ENCODE results near the gene MSI2. TPM values are rescaled to one million over a fixed set of nuclear protein-coding genes. Genes with fewer than 3 reads are reported as not detected.

Gene MSI2
- total and polyA plus RNA-seq, 9 of the 15 experiments (the other 6 are each of a cell fraction or from before 2014, with no cell fraction given) = 4.6 to 61.8 (median 42.4) TPM

DNA sequence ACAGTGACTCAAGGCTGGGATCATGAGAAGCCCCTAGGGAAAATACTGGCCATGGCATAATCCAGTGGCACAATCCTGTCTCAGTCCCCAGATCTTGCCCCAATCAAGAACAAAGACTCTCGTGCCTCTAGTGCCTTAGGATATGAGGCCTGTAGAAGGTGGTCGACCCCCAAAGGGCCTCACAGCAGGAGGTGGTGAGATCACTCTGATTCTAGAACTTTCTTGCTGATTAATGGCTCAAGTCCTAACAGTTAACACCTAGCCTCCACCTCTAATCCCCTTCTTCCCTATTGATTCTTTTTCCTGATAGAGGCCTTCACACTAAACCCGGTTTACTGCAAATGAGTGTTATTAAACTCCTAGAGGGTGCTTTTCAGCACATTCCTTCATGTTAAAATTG is 312.0 kb downstream of the MSI2 start (continued):
- TF ChIP-seq, protein P1, sequence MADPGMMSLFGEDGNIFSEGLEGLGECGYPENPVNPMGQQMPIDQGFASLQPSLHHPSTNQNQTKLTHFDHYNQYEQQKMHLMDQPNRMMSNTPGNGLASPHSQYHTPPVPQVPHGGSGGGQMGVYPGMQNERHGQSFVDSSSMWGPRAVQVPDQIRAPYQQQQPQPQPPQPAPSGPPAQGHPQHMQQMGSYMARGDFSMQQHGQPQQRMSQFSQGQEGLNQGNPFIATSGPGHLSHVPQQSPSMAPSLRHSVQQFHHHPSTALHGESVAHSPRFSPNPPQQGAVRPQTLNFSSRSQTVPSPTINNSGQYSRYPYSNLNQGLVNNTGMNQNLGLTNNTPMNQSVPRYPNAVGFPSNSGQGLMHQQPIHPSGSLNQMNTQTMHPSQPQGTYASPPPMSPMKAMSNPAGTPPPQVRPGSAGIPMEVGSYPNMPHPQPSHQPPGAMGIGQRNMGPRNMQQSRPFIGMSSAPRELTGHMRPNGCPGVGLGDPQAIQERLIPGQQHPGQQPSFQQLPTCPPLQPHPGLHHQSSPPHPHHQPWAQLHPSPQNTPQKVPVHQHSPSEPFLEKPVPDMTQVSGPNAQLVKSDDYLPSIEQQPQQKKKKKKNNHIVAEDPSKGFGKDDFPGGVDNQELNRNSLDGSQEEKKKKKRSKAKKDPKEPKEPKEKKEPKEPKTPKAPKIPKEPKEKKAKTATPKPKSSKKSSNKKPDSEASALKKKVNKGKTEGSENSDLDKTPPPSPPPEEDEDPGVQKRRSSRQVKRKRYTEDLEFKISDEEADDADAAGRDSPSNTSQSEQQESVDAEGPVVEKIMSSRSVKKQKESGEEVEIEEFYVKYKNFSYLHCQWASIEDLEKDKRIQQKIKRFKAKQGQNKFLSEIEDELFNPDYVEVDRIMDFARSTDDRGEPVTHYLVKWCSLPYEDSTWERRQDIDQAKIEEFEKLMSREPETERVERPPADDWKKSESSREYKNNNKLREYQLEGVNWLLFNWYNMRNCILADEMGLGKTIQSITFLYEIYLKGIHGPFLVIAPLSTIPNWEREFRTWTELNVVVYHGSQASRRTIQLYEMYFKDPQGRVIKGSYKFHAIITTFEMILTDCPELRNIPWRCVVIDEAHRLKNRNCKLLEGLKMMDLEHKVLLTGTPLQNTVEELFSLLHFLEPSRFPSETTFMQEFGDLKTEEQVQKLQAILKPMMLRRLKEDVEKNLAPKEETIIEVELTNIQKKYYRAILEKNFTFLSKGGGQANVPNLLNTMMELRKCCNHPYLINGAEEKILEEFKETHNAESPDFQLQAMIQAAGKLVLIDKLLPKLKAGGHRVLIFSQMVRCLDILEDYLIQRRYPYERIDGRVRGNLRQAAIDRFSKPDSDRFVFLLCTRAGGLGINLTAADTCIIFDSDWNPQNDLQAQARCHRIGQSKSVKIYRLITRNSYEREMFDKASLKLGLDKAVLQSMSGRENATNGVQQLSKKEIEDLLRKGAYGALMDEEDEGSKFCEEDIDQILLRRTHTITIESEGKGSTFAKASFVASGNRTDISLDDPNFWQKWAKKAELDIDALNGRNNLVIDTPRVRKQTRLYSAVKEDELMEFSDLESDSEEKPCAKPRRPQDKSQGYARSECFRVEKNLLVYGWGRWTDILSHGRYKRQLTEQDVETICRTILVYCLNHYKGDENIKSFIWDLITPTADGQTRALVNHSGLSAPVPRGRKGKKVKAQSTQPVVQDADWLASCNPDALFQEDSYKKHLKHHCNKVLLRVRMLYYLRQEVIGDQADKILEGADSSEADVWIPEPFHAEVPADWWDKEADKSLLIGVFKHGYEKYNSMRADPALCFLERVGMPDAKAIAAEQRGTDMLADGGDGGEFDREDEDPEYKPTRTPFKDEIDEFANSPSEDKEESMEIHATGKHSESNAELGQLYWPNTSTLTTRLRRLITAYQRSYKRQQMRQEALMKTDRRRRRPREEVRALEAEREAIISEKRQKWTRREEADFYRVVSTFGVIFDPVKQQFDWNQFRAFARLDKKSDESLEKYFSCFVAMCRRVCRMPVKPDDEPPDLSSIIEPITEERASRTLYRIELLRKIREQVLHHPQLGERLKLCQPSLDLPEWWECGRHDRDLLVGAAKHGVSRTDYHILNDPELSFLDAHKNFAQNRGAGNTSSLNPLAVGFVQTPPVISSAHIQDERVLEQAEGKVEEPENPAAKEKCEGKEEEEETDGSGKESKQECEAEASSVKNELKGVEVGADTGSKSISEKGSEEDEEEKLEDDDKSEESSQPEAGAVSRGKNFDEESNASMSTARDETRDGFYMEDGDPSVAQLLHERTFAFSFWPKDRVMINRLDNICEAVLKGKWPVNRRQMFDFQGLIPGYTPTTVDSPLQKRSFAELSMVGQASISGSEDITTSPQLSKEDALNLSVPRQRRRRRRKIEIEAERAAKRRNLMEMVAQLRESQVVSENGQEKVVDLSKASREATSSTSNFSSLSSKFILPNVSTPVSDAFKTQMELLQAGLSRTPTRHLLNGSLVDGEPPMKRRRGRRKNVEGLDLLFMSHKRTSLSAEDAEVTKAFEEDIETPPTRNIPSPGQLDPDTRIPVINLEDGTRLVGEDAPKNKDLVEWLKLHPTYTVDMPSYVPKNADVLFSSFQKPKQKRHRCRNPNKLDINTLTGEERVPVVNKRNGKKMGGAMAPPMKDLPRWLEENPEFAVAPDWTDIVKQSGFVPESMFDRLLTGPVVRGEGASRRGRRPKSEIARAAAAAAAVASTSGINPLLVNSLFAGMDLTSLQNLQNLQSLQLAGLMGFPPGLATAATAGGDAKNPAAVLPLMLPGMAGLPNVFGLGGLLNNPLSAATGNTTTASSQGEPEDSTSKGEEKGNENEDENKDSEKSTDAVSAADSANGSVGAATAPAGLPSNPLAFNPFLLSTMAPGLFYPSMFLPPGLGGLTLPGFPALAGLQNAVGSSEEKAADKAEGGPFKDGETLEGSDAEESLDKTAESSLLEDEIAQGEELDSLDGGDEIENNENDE (IDR thresholded peaks at IDR 0.05; ENCODE audit: low read depth, low read length) = no peak
- TF ChIP-seq, protein P2, sequence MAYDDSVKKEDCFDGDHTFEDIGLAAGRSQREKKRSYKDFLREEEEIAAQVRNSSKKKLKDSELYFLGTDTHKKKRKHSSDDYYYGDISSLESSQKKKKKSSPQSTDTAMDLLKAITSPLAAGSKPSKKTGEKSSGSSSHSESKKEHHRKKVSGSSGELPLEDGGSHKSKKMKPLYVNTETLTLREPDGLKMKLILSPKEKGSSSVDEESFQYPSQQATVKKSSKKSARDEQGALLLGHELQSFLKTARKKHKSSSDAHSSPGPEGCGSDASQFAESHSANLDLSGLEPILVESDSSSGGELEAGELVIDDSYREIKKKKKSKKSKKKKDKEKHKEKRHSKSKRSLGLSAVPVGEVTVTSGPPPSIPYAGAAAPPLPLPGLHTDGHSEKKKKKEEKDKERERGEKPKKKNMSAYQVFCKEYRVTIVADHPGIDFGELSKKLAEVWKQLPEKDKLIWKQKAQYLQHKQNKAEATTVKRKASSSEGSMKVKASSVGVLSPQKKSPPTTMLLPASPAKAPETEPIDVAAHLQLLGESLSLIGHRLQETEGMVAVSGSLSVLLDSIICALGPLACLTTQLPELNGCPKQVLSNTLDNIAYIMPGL (CRISPR knock-in tag; IDR thresholded peaks at IDR 0.05) = no peak
- no peak for TF ChIP-seq NFIX (CRISPR knock-in tag; IDR thresholded peaks at IDR 0.05; ENCODE audit: low read depth)
- TF ChIP-seq, protein P3, sequence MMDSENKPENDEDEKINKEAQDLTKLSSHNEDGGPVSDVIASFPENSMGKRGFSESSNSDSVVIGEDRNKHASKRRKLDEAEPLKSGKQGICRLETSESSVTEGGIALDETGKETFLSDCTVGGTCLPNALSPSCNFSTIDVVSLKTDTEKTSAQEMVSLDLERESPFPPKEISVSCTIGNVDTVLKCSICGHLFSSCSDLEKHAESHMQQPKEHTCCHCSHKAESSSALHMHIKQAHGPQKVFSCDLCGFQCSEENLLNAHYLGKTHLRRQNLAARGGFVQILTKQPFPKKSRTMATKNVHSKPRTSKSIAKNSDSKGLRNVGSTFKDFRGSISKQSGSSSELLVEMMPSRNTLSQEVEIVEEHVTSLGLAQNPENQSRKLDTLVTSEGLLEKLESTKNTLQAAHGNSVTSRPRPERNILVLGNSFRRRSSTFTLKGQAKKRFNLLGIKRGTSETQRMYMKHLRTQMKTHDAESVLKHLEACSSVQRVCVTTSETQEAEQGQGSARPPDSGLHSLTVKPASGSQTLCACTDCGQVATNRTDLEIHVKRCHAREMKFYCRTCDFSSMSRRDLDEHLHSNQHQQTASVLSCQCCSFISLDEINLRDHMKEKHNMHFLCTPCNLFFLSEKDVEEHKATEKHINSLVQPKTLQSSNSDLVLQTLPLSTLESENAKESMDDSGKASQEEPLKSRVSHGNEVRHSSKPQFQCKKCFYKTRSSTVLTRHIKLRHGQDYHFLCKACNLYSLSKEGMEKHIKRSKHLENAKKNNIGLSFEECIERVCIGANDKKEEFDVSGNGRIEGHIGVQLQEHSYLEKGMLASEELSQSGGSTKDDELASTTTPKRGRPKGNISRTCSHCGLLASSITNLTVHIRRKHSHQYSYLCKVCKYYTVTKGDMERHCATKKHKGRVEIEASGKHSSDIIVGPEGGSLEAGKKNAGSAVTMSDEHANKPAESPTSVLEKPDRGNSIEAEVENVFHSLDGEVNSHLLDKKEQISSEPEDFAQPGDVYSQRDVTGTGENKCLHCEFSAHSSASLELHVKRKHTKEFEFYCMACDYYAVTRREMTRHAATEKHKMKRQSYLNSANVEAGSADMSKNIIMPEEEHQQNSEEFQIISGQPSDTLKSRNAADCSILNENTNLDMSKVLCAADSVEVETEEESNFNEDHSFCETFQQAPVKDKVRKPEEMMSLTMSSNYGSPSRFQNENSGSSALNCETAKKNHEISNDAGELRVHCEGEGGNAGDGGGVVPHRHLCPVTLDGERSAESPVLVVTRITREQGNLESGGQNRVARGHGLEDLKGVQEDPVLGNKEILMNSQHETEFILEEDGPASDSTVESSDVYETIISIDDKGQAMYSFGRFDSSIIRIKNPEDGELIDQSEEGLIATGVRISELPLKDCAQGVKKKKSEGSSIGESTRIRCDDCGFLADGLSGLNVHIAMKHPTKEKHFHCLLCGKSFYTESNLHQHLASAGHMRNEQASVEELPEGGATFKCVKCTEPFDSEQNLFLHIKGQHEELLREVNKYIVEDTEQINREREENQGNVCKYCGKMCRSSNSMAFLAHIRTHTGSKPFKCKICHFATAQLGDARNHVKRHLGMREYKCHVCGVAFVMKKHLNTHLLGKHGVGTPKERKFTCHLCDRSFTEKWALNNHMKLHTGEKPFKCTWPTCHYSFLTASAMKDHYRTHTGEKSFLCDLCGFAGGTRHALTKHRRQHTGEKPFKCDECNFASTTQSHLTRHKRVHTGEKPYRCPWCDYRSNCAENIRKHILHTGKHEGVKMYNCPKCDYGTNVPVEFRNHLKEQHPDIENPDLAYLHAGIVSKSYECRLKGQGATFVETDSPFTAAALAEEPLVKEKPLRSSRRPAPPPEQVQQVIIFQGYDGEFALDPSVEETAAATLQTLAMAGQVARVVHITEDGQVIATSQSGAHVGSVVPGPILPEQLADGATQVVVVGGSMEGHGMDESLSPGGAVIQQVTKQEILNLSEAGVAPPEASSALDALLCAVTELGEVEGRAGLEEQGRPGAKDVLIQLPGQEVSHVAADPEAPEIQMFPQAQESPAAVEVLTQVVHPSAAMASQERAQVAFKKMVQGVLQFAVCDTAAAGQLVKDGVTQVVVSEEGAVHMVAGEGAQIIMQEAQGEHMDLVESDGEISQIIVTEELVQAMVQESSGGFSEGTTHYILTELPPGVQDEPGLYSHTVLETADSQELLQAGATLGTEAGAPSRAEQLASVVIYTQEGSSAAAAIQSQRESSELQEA (IDR thresholded peaks at IDR 0.05; ENCODE audit: low read depth) = no peak
- no peak for TF ChIP-seq ZNF408 (CRISPR knock-in tag; IDR thresholded peaks at IDR 0.05; ENCODE audit: low read depth)
- TF ChIP-seq SRSF3 (IDR thresholded peaks at IDR 0.05; ENCODE audit: insufficient read depth, low read length) = no peak

All from K562 (cell line).